Measurements from ENCODE around the gene PSD4.

PSD4 gene

DNA sequence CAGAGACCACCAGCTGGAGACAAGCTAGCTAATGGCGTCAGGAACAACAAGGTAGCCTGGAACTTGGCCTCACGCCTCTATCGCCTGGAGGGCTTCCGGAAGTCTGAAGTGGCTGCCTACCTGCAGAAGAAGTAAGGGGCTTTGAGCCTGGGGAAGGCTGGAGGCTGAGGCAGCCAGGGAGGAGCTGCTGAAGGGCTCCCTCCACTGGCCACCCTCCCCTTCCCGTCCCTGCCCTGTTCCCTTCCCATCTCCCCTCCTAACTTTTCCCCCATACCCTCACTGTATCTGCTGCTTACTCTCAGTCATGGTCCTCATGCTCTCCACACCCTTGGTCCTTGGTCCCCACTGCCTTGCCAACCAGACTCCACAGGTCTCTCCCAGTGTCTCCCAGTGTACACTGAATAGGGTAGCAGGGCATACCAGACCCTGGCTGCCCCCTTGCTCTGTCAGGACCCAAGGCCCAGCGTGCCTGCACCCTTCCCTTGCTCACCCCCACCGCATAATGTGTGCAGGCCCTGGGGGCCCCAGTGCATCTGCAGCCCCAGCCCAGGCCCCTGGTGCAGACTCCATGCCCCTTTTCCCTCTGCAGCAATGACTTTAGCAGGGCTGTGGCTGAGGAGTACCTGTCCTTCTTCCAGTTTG is 18.8 kb downstream of the PSD4 start:
- TF ChIP-seq SIN3A (IDR thresholded peaks at IDR 0.05; ENCODE audit: borderline replicate concordance, insufficient read depth, low read length), result no peak
- TF ChIP-seq FOXP2 (optimal IDR thresholded peaks at IDR 0.05; ENCODE audit: borderline replicate concordance, extremely low read depth, extremely low read length, insufficient read depth), result no peak
- TF ChIP-seq, protein P1, sequence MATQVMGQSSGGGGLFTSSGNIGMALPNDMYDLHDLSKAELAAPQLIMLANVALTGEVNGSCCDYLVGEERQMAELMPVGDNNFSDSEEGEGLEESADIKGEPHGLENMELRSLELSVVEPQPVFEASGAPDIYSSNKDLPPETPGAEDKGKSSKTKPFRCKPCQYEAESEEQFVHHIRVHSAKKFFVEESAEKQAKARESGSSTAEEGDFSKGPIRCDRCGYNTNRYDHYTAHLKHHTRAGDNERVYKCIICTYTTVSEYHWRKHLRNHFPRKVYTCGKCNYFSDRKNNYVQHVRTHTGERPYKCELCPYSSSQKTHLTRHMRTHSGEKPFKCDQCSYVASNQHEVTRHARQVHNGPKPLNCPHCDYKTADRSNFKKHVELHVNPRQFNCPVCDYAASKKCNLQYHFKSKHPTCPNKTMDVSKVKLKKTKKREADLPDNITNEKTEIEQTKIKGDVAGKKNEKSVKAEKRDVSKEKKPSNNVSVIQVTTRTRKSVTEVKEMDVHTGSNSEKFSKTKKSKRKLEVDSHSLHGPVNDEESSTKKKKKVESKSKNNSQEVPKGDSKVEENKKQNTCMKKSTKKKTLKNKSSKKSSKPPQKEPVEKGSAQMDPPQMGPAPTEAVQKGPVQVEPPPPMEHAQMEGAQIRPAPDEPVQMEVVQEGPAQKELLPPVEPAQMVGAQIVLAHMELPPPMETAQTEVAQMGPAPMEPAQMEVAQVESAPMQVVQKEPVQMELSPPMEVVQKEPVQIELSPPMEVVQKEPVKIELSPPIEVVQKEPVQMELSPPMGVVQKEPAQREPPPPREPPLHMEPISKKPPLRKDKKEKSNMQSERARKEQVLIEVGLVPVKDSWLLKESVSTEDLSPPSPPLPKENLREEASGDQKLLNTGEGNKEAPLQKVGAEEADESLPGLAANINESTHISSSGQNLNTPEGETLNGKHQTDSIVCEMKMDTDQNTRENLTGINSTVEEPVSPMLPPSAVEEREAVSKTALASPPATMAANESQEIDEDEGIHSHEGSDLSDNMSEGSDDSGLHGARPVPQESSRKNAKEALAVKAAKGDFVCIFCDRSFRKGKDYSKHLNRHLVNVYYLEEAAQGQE (IDR thresholded peaks at IDR 0.05; ENCODE audit: insufficient read depth in 1 of 2, low read depth in 2 of 2, low read length in 2 of 2), result no peak
- no peak for TF ChIP-seq POLR2AphosphoS5 (IDR thresholded peaks at IDR 0.05; ENCODE audit: low read depth, low read length)
- TF ChIP-seq TAF1 (IDR thresholded peaks at IDR 0.05; ENCODE audit: borderline replicate concordance, insufficient read depth, low read length), result no peak

DNA sequence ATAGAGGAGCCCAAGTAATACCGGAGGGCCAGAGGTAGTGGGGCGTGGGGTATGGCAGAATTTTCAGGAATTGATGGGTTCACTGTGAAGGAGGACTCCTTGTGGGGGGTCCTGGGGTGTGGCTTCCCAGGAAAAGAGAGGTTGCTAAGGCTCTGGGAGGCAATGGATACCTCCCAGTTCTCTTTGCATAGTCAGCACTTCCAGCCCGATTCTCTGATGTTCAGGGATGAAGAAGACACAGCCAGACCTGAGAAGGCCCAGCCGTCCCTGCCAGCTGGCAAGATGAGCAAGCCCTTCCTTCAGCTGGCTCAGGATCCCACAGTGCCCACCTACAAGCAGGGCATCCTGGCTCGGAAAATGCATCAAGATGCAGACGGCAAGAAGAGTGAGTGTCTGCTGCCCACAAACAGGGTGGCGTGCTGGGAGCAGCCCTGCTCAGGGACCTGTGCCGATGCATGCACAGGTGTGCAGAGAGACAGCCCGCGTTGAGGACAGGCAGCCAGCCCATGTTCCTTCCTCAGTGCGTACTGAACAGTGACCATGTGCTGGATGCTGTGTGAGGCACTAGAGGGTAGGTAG is 22.2 kb downstream of the PSD4 start:
- TF ChIP-seq, protein P1 (IDR thresholded peaks at IDR 0.05; ENCODE audit: insufficient read depth in 1 of 2, low read depth in 2 of 2, low read length in 2 of 2), result no peak
- no peak for TF ChIP-seq TAF1 (IDR thresholded peaks at IDR 0.05; ENCODE audit: borderline replicate concordance, insufficient read depth, low read length)
- no peak for TF ChIP-seq SIN3A (IDR thresholded peaks at IDR 0.05; ENCODE audit: borderline replicate concordance, insufficient read depth, low read length)
- TF ChIP-seq FOXP2 (optimal IDR thresholded peaks at IDR 0.05; ENCODE audit: borderline replicate concordance, extremely low read depth, extremely low read length, insufficient read depth), result no peak
- no peak for TF ChIP-seq POLR2AphosphoS5 (IDR thresholded peaks at IDR 0.05; ENCODE audit: low read depth, low read length)

DNA sequence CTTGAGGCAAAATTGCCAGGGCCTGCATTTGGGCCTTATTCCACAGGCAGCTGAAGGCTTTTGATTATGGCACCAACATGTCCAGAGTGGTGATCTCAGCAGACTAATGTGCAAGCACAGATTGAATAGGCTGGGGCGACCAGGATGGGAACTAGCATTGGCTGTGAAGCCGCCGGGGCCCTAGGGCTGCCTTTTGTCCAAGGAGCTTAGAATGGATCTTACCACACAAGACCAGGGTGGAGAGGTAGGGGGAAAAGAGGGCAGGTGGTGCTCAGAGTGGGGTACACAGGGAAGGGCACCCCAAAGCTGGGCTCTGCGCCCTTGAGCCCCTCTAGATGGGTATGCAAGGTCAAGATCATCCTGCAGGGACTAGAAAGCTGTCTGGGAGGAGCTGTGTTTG is 23.1 kb downstream of the PSD4 start:
- no peak for TF ChIP-seq SIN3A (IDR thresholded peaks at IDR 0.05; ENCODE audit: borderline replicate concordance, insufficient read depth, low read length)
- TF ChIP-seq TAF1 (IDR thresholded peaks at IDR 0.05; ENCODE audit: borderline replicate concordance, insufficient read depth, low read length), result no peak
- TF ChIP-seq, protein P1 (IDR thresholded peaks at IDR 0.05; ENCODE audit: insufficient read depth in 1 of 2, low read depth in 2 of 2, low read length in 2 of 2), result no peak
- no peak for TF ChIP-seq POLR2AphosphoS5 (IDR thresholded peaks at IDR 0.05; ENCODE audit: low read depth, low read length)
- no peak for TF ChIP-seq FOXP2 (optimal IDR thresholded peaks at IDR 0.05; ENCODE audit: borderline replicate concordance, extremely low read depth, extremely low read length, insufficient read depth)

DNA sequence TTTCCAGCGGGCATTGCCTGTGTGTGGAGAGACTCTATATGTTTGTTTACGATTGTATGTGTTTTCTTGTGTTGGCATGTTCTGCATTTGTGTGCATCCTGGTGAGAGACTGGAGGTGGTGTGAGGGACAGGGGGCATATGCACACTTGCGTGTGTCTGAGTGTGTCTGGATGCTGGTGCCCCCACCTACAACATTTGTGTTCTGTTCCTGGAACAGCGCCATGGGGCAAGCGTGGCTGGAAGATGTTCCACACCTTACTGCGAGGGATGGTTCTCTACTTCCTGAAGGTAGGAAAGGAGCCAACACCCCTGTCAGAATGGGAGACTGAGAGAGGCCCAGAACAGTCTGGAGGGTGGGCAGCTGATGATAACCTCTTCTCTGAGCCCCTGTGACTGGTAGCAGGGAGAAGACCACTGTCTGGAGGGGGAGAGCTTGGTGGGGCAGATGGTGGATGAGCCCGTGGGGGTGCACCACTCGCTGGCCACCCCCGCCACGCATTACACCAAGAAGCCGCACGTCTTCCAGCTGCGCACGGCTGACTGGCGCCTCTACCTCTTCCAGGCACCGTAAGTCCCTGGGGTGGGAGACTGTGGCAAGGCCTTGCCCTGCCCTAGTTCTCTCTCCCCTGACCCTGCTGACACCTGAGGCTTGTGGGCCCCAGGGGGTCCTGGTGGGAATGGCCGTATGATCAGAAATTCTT is 23.7 kb downstream of the PSD4 start:
- TF ChIP-seq, protein P1 (IDR thresholded peaks at IDR 0.05; ENCODE audit: insufficient read depth in 1 of 2, low read depth in 2 of 2, low read length in 2 of 2), result no peak
- TF ChIP-seq POLR2AphosphoS5 (IDR thresholded peaks at IDR 0.05; ENCODE audit: low read depth, low read length) (no peak), TAF1 (IDR thresholded peaks at IDR 0.05; ENCODE audit: borderline replicate concordance, insufficient read depth, low read length) (no peak), FOXP2 (optimal IDR thresholded peaks at IDR 0.05; ENCODE audit: borderline replicate concordance, extremely low read depth, extremely low read length, insufficient read depth) (no peak), SIN3A (IDR thresholded peaks at IDR 0.05; ENCODE audit: borderline replicate concordance, insufficient read depth, low read length) (no peak)
